ENCODE measurements around the gene GSX2.

DNA sequence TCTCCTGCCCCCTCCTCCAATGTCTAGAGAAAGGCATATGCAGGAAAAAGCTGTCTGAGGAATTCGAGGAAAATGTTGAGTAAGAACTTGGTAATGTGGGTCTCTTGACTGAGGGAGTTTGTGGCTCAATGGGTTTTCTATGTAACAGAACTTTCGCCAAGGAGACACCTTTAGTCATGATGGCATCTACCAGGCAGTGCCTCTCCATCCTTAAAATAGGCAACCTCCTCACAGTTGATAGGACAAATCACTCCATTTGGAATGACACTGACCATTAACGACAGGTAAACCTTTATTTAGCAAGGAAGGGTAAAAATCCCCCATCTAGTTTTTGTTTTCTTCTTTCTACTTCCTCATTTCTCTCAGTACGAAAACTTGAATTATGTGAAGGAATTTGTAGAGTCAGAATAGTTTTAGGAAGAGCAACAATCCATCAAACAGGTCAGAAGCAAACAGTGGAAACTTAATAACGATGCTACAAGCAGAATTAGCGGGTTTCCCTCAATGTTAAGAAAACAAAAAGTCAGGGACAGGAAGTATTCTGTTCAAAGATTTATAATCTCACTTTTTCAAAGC lies 2.7 kb downstream of the GSX2 start:
- no peak for TF ChIP-seq POLR2A (IDR thresholded peaks at IDR 0.05; ENCODE audit: low read depth, low read length)
- no peak for TF ChIP-seq NFYB (IDR thresholded peaks at IDR 0.05; ENCODE audit: insufficient read depth, low read depth, low read length)
- no peak for TF ChIP-seq RAD21 (IDR thresholded peaks at IDR 0.05; ENCODE audit: insufficient read depth, low read depth, low read length)
